ENCODE measurements around the gene ASS1. TPM values are rescaled to one million over a fixed set of nuclear protein-coding genes. Genes with fewer than 3 reads are reported as not detected.
A peak's percentile ranks its signal among the peaks of the same experiment; 100 is the strongest.

The ASS1 gene
- total RNA-seq, 1 experiment from 2014 or later, result 83.0 TPM

GRCh38 chr9:130459941-130460669 is 15.3 kb downstream of the ASS1 start:
- no peak overlapping the region for H3K9ac ChIP-seq (ENCODE audit: low read length)
- CTCF ChIA-PET, result interaction anchor here (0.6 to 1.0 kb wide), 4 partner anchors 40 to 224 kb away, joined by 4 to 6 read pairs (median 6); no protein-coding TSS in a partner anchor
- POLR2A ChIA-PET (ENCODE audit: unreplicated experiment), result no interaction called here

GRCh38 chr9:130461218-130461630 is 16.5 kb downstream of the ASS1 start:
- Histone ChIP-seq H3K36me3 (ENCODE audit: low read depth, low read length) (no peaks in the 10 kb centered on the region), H3K27ac (ENCODE audit: low read length) (no peak overlapping the region), H3K79me2 (ENCODE audit: low read length) (no peaks in the 10 kb centered on the region), H3K9me2 (replicated peaks; ENCODE audit: low read length) (no peaks in the 10 kb centered on the region), H3K27me3 (ENCODE audit: low read length) (no peaks in the 10 kb centered on the region), H3K4me3 (ENCODE audit: low read length) (no peak overlapping the region), H3K9me3 (ENCODE audit: low read length) (no peaks in the 10 kb centered on the region), H3K4me1 (ENCODE audit: insufficient read depth, low read length) (no peaks in the 10 kb centered on the region), H4K20me1 (ENCODE audit: low read length) (no peaks in the 10 kb centered on the region), H3K4me2 (ENCODE audit: low read length) (peak overlapping the region; percentile 39), H3K9ac (ENCODE audit: low read length) (no peak overlapping the region), H2AFZ (ENCODE audit: low read length) (0 out of 2 replicates have a peak overlapping the region, but pooled peaks have one; percentile 26), H3F3A (ENCODE audit: low read length, unreplicated experiment) (no peaks in the 10 kb centered on the region)
- POLR2A ChIA-PET (ENCODE audit: unreplicated experiment), result no interaction called here
- no TSS peak for BruUV-seq (replicated peaks)
- TF ChIP-seq EZH2 (IDR thresholded peaks at IDR 0.05; ENCODE audit: low read length, unreplicated experiment) (no peak), EZH2phosphoT487 (IDR thresholded peaks at IDR 0.05; ENCODE audit: borderline replicate concordance, low read length) (no peak), CTCF (conservative IDR thresholded peaks at IDR 0.05; ENCODE audit: low read depth, low read length) (peak; percentile 74)
- ATAC-seq (peak; percentile 59), DNase-seq (peak; percentile 60)
- intact Hi-C loops (cut with micrococcal nuclease), result loop anchor here (1.0 to 5.0 kb wide), 2 partner anchors 116 to 221 kb away; partner anchors contain the start of gene FUBP3
- CTCF ChIA-PET, result interaction anchor here (1.0 kb wide), 1 partner anchor 39 kb away, joined by 4 read pairs; no protein-coding TSS in a partner anchor

More at GRCh38 chr9:130459941-130460669, 15.3 kb downstream of the ASS1 start:
- no peak for DNase-seq
- H3K4me2 ChIP-seq (ENCODE audit: low read length), result no peak overlapping the region
- no peaks in the 10 kb centered on the region for H3K9me2 ChIP-seq (replicated peaks; ENCODE audit: low read length)
- H3K27ac ChIP-seq (ENCODE audit: low read length), result no peak overlapping the region
- ATAC-seq, result no peak
- H3K27me3 ChIP-seq (ENCODE audit: low read length), result no peaks in the 10 kb centered on the region
- TF ChIP-seq EZH2 (IDR thresholded peaks at IDR 0.05; ENCODE audit: low read length, unreplicated experiment), result no peak
- TF ChIP-seq CTCF (conservative IDR thresholded peaks at IDR 0.05; ENCODE audit: low read depth, low read length), result no peak
- no peak overlapping the region for H2AFZ ChIP-seq (ENCODE audit: low read length)
- H3K4me1 ChIP-seq (ENCODE audit: insufficient read depth, low read length), result no peaks in the 10 kb centered on the region
- H3K36me3 ChIP-seq (ENCODE audit: low read depth, low read length), result no peaks in the 10 kb centered on the region
- H3K79me2 ChIP-seq (ENCODE audit: low read length), result no peaks in the 10 kb centered on the region
- H3F3A ChIP-seq (ENCODE audit: low read length, unreplicated experiment), result no peaks in the 10 kb centered on the region
- H4K20me1 ChIP-seq (ENCODE audit: low read length), result no peaks in the 10 kb centered on the region
- intact Hi-C loops (cut with micrococcal nuclease), result loop anchor here (5.0 kb wide), 1 partner anchor 117 kb away; the partner anchor contains the start of gene FUBP3
- BruUV-seq (replicated peaks), result no TSS peak
- no peaks in the 10 kb centered on the region for H3K9me3 ChIP-seq (ENCODE audit: low read length)
- no peak overlapping the region for H3K4me3 ChIP-seq (ENCODE audit: low read length)

GRCh38 chr9:130461731-130462130 is 17.0 kb downstream of the ASS1 start:
- no peak overlapping the region; the same call in 1 of the 2 replicates for H3K4me2 ChIP-seq (ENCODE audit: low read length)
- CTCF ChIA-PET, result no interaction called here
- H3K79me2 ChIP-seq (ENCODE audit: low read length), result no peaks in the 10 kb centered on the region
- intact Hi-C loops (cut with micrococcal nuclease), result loop anchor here (1.0 to 5.0 kb wide), 2 partner anchors 116 to 221 kb away; partner anchors contain the start of gene FUBP3
- no peaks in the 10 kb centered on the region for H3K9me3 ChIP-seq (ENCODE audit: low read length)
- H2AFZ ChIP-seq (ENCODE audit: low read length), result no peak overlapping the region
- DNase-seq, result no peak
- H3K27me3 ChIP-seq (ENCODE audit: low read length), result no peaks in the 10 kb centered on the region
- no peaks in the 10 kb centered on the region for H3F3A ChIP-seq (ENCODE audit: low read length, unreplicated experiment)
- no peak overlapping the region for H3K9ac ChIP-seq (ENCODE audit: low read length)
- TF ChIP-seq EZH2 (IDR thresholded peaks at IDR 0.05; ENCODE audit: low read length, unreplicated experiment) (no peak), EZH2phosphoT487 (IDR thresholded peaks at IDR 0.05; ENCODE audit: borderline replicate concordance, low read length) (no peak), CTCF (conservative IDR thresholded peaks at IDR 0.05; ENCODE audit: low read depth, low read length) (no peak)
- BruUV-seq (replicated peaks), result no TSS peak
- no peaks in the 10 kb centered on the region for H3K4me1 ChIP-seq (ENCODE audit: insufficient read depth, low read length)
- H3K9me2 ChIP-seq (replicated peaks; ENCODE audit: low read length), result no peaks in the 10 kb centered on the region
- H3K36me3 ChIP-seq (ENCODE audit: low read depth, low read length), result no peaks in the 10 kb centered on the region
- ATAC-seq, result no peak; the same call in 1 of the 2 replicates
- POLR2A ChIA-PET (ENCODE audit: unreplicated experiment), result no interaction called here
- no peaks in the 10 kb centered on the region for H4K20me1 ChIP-seq (ENCODE audit: low read length)
- H3K4me3 ChIP-seq (ENCODE audit: low read length), result no peak overlapping the region
- no peak overlapping the region for H3K27ac ChIP-seq (ENCODE audit: low read length)
